Esophagus (tissue), 2 donors: ENCODE results near the gene SLC39A11. TPM values are rescaled to one million over a fixed set of nuclear protein-coding genes. Genes with fewer than 3 reads are reported as not detected.

ENCODE experiments used
- H3K27ac ChIP-seq, 2 donors: one replicate each; pipeline ENCODE4 v1.5.1; 2013; ENCODE audit warnings: low read depth in 2 of 2, mild to moderate bottlenecking in 2 of 2, inconsistent platforms in 1 of 2, low read length in 1 of 2, moderate library complexity in 1 of 2
- H3K27me3 ChIP-seq, 2 donors: one replicate each; pipeline ENCODE4 v1.6.1; 2013; ENCODE audit warnings: low read length in 2 of 2, control low read depth in 1 of 2, mild to moderate bottlenecking in 1 of 2; ENCODE audit not compliant: insufficient read depth in 2 of 2, control insufficient read depth in 1 of 2
- H3K36me3 ChIP-seq, 2 donors: one replicate each; pipeline ENCODE4 v1.6.1; 2013; ENCODE audit warnings: low read length in 1 of 2; ENCODE audit not compliant: control insufficient read depth in 2 of 2, insufficient read depth in 2 of 2
- H3K4me1 ChIP-seq, 2 donors: one replicate each; pipeline ENCODE4 v1.6.1; 2013; ENCODE audit warnings: low read length in 1 of 2; ENCODE audit not compliant: control insufficient read depth in 2 of 2, insufficient read depth in 2 of 2
- H3K4me3 ChIP-seq, 2 donors: one replicate each; pipeline ENCODE4 v1.5.1; 2013; ENCODE audit warnings: low read length in 2 of 2, mild to moderate bottlenecking in 2 of 2, low read depth in 1 of 2, moderate library complexity in 1 of 2
- H3K9me3 ChIP-seq, 2 donors: one replicate each; pipeline ENCODE4 v1.6.1; 2013; ENCODE audit warnings: mild to moderate bottlenecking in 2 of 2, low read depth in 1 of 2, low read length in 1 of 2, moderate library complexity in 1 of 2; ENCODE audit not compliant: control insufficient read depth in 2 of 2, insufficient read depth in 1 of 2
- WGBS, 2 donors: extraction: QIAGEN DNeasy Blood & Tissue Kit; methylation state at CpG; one replicate each; pipeline ENCODE4 v1.1.7; 2013; 5-methylcytosine and 5-hydroxymethylcytosine counted together
- polyA plus RNA-seq, 2 donors: library from polyadenylated mRNA; stranded (reverse); fragments of 200-250 nt; gene quantifications; one replicate each; pipeline ENCODE4 v1.2.3, GENCODE V29; 2013
- donor health status: healthy with polysubstance abuse.
- donor health status: Bipolar disorder and iron deficiency.

Gene SLC39A11
- polyA plus RNA-seq, 2 donors: 10.6 to 11.7 TPM

DNA sequence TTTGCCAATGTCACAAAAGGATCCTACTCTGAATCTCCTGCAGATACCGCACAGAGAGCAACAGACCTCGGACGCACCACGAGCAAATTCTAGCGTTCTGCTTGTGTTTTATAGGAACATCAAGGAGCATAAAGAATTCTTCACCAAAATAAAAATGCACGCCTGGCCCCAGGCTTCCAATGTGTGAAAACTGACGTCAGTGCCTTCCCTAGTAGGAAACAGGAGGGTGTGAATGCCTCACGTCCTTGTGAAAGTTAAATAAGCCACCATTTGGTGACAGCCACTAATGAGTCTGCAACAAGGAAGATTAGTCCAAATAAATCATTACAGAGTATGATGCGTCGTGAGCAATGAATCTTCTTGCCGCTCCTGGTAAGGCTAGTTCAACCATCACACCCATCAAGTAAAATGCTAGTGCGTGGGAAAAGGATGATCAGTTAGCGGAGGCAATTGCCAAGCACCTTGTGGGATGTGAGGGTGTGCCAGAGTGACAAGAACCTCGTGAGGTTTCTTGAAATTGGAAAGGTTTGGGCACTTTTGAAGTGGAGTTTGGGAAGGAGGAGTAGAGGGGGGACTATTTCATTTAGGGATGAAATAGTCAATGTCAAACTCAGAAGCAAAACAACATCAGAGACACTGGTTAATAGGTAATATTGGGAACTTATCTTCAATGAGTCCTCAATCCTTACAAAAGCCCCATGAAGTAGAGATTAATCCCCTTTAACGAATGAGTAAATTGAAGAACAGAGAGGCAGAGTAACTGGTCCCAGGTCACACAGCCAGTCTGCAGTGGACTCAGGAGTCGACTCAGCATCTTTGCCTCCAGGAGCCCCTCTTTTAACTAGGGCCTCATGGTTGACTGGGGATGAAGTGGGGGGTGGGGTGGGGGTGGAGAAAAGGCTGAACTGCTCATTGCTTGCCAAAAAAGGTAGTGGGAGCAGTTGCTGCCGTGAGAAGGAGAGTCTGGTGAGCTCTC lies 238.8 kb downstream of the SLC39A11 start:
- Histone ChIP-seq H3K9me3 (no peaks in the 10 kb centered on the region), H3K36me3 (peaks cover 0 to 2% of the 10 kb centered on the region in 2 donors), H3K4me1 (no peaks in the 10 kb centered on the region), H3K4me3 (no peak overlapping the region), H3K27ac (no peak overlapping the region), H3K27me3 (no peaks in the 10 kb centered on the region)
- WGBS, 2 donors: 74 to 78% methylated on average over 17 of the region's 17 CpGs

GRCh38 chr17:72852277-72852938 lies 240.1 kb downstream of the SLC39A11 start:
- 87 to 94% methylated on average over 5 of the region's 5 CpGs for WGBS, 2 donors
- H3K36me3 ChIP-seq: peaks cover 0 to 2% of the 10 kb centered on the region in 2 donors

GRCh38 chr17:72850410-72851118 lies 241.9 kb downstream of the SLC39A11 start:
- H3K9me3 ChIP-seq: no peaks in the 10 kb centered on the region
- peaks cover 0 to 2% of the 10 kb centered on the region in 2 donors for H3K36me3 ChIP-seq
- no peaks in the 10 kb centered on the region for H3K27me3 ChIP-seq
- no peaks in the 10 kb centered on the region for H3K4me1 ChIP-seq
- WGBS, 2 donors: 90 to 91% methylated on average over 10 of the region's 10 CpGs
- no peak overlapping the region for H3K4me3 ChIP-seq
- no peak overlapping the region for H3K27ac ChIP-seq

More at GRCh38 chr17:72852277-72852938, 240.1 kb downstream of the SLC39A11 start:
- H3K27ac ChIP-seq: no peak overlapping the region
- H3K9me3 ChIP-seq: no peaks in the 10 kb centered on the region
- no peak overlapping the region for H3K4me3 ChIP-seq
- no peaks in the 10 kb centered on the region for H3K4me1 ChIP-seq
- no peaks in the 10 kb centered on the region for H3K27me3 ChIP-seq

DNA sequence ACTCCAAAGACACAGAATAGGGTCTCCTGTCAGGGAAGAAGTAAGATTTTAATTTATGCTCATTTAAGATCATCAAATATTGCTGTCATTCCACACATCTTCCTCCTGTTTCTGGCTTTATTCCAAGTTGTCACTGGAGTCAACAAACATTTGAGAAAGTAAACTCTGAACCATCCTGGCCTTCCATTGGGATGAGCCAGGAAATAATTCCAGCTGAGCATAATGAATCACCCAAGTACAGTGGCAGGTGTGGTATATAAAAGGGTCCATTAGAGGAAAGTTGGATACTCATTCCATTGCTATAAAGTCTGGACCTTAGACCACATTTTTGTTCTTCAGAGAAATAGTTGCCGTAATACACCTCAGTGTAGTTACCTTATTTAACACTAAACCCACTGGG lies 246.1 kb downstream of the SLC39A11 start:
- no peaks in the 10 kb centered on the region for H3K27me3 ChIP-seq
- H3K36me3 ChIP-seq: peaks cover 0 to 2% of the 10 kb centered on the region in 2 donors
- WGBS, 2 donors: 98 to 100% methylated on average over 1 of the region's 1 CpG
- no peaks in the 10 kb centered on the region for H3K4me1 ChIP-seq
- H3K27ac ChIP-seq: no peak overlapping the region
- no peak overlapping the region for H3K4me3 ChIP-seq
- H3K9me3 ChIP-seq: no peaks in the 10 kb centered on the region

DNA sequence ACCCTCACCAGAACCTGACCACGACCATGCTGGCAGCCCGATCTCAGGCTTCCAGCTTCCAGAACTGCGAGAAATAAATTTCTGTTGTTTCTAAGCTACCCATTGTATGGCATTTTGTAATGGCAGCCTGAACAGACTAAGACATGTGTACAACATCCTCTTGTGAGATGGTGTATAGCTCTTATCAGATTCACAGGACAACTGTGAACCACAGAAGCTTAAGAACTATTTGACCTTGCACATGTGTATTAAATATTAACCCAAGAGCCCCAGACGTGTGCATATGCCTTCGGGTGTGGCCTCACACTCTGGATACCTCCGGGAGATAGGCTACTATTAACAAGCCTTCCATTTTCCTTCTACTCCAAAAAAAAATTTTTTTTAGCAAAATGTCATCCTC lies 248.9 kb downstream of the SLC39A11 start:
- Histone ChIP-seq H3K36me3 (no peaks in the 10 kb centered on the region), H3K4me1 (no peaks in the 10 kb centered on the region), H3K9me3 (no peaks in the 10 kb centered on the region), H3K27ac (no peak overlapping the region), H3K27me3 (no peaks in the 10 kb centered on the region), H3K4me3 (no peak overlapping the region)
- WGBS, 2 donors: 63 to 94% methylated on average over 6 of the region's 6 CpGs

GRCh38 chr17:72840019-72840418 lies 252.5 kb downstream of the SLC39A11 start:
- Histone ChIP-seq H3K27me3 (no peaks in the 10 kb centered on the region), H3K4me1 (no peaks in the 10 kb centered on the region), H3K36me3 (no peaks in the 10 kb centered on the region), H3K27ac (no peak overlapping the region), H3K4me3 (no peak overlapping the region), H3K9me3 (no peaks in the 10 kb centered on the region)

GRCh38 chr17:72839131-72839725 lies 253.3 kb downstream of the SLC39A11 start:
- no peak overlapping the region for H3K27ac ChIP-seq
- H3K4me1 ChIP-seq: no peaks in the 10 kb centered on the region
- no peaks in the 10 kb centered on the region for H3K9me3 ChIP-seq
- H3K27me3 ChIP-seq: no peaks in the 10 kb centered on the region
- WGBS, 2 donors: 76 to 78% methylated on average over 2 of the region's 2 CpGs
- H3K36me3 ChIP-seq: no peaks in the 10 kb centered on the region
- H3K4me3 ChIP-seq: no peak overlapping the region

DNA sequence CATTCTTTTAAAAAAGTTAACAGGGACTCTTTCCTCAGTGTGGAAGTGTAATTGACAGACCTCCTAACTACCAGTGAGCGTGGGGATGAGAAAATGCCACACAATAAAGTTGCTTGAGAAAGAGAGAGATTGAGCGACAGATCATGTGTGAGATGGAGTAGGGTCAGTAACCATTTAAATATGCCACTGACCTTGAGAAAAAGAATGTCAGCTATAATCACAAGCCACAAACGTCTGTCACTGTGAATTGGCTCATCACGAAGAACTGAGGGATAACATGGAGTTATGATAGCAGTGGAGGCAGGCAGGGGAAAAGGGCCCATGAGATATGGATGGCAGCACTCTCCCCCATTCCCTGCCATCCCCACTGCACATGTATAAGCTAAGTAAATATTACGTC lies 253.9 kb downstream of the SLC39A11 start:
- Histone ChIP-seq H3K9me3 (no peaks in the 10 kb centered on the region), H3K27me3 (no peaks in the 10 kb centered on the region), H3K27ac (no peak overlapping the region), H3K4me3 (no peak overlapping the region), H3K4me1 (no peaks in the 10 kb centered on the region), H3K36me3 (no peaks in the 10 kb centered on the region)
- 76 to 85% methylated on average over 5 of the region's 5 CpGs for WGBS, 2 donors

DNA sequence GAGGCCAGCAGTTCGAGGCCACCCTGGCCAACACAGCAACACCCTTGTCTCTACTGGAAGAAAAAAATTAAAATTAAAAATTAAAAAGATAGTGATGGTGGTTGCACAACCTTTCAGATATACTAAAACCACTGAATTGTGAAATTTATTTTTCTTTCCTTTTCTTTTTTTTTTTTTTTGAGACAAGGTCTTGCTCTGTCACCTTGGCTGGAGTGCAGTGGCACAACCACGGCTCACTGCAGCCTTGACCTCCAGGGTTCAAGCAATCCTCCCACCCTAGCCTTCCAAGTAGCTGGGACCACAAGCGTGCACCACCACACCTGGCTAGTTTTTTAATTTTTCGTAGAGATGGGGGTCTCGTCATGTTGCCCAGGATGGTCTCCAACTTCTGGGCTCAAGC lies 254.4 kb downstream of the SLC39A11 start:
- WGBS, 2 donors: 93 to 97% methylated on average over 5 of the region's 5 CpGs

More for the DNA sequence above, 254.4 kb downstream of the SLC39A11 start:
- Histone ChIP-seq H3K36me3 (no peaks in the 10 kb centered on the region), H3K4me1 (no peaks in the 10 kb centered on the region), H3K9me3 (no peaks in the 10 kb centered on the region), H3K4me3 (no peak overlapping the region), H3K27me3 (no peaks in the 10 kb centered on the region), H3K27ac (no peak overlapping the region)
